T47D (cell line): Measurements from ENCODE around the gene NEGR1.

Source experiments
- DNase-seq, 2 experiments: peaks; one replicate each; pipeline versions ENCODE4 v3.0.0 to v3.0.0-alpha.2; 2011 to 2012; ENCODE audit warnings: low read depth in 1 of 2, low spot score in 1 of 2
- JUND ChIP-seq: IDR thresholded peaks from 2 replicates; pipeline ENCODE4 v1.6.1; 2012; ENCODE audit warnings: low read depth
- in situ Hi-C: cut with HindIII; loops from 2 replicates; pipeline ENCODE4 v1.10.0; 2016; ENCODE audit warnings: low sequenced_read_pairs, low pct_unique_long_range_greater_than_20kb

Gene NEGR1

DNA sequence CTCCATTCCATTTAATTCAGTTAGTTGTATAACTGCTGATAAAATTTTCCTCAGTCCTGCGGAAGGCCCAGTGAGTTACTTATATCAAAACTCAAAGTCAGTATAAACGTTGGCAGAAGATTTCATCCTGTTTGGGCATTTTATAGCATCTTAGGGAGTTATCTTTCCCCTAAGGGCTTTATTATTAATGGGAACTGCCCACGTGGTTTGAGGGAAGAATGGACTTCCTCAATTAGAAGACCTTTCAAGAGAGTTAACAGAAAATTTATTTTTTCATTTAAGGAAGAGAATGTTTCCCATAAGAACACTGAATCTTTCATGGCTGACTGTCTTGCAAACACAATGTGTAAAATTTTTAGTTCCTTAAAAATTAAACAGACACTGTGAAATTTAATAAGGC lies 400.1 kb downstream of the NEGR1 start:
- in situ Hi-C loops = no loop called here
- DNase-seq = no peak
- TF ChIP-seq JUND = no peak

DNA sequence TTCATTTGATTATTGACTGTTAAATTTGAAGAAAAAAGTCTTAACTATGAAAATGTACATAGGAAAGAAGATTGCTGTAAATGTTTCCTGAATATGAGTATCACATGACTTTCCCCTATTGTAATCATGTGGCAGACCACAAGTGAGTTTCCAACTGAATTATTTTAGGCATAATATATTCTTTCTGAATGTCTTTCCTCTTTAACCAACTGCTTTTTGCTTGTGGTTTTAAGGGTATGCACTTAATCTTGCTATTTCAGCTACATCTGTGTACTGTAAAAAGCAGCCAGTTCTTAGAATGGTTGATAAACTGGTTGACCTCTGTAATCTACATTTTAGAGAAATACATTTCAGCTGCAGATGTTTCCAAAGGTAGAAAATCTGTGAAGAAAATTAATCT lies 400.7 kb downstream of the NEGR1 start:
- no peak for DNase-seq
- TF ChIP-seq JUND = no peak
- in situ Hi-C loops = no loop called here

DNA sequence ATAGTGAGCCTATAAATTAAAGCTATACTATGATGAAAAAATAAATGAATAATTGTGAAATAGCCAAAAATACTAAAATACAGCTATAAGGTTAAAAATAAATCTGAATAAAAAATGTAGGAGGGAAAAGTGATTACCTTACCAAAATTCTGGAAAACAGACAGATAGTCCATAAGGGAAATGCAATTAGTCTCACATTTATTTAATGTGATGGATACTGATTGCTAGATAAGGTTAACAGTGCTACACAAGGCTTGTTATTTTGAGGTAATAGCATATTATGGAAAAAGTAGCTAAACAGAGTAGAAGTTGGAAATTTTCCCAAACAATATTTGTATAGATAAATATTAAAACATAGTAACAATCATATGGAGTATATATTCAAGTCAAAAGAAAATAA lies 413.0 kb downstream of the NEGR1 start:
- DNase-seq = no peak
- in situ Hi-C loops = no loop called here

DNA sequence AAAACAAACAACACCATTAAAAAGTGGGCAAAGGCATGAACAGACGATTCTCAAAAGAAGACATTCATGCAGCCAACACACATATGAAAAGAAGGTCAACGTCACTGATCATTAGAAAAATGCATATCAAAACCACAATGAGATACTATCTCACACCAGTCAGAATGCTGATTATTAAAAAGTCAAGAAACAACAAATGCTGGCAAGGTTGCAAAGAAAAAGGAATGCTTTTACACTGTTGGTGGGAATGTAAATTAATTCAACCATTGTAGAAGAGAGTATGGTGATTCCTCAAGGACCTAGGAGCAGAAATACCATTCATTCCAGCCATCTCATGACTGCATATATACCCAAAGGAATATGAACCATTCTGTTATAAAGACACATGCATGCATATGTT lies 419.6 kb downstream of the NEGR1 start:
- TF ChIP-seq JUND = no peak
- no peak for DNase-seq
- in situ Hi-C loops = no loop called here

More for the DNA sequence above, 413.0 kb downstream of the NEGR1 start:
- no peak for TF ChIP-seq JUND

DNA sequence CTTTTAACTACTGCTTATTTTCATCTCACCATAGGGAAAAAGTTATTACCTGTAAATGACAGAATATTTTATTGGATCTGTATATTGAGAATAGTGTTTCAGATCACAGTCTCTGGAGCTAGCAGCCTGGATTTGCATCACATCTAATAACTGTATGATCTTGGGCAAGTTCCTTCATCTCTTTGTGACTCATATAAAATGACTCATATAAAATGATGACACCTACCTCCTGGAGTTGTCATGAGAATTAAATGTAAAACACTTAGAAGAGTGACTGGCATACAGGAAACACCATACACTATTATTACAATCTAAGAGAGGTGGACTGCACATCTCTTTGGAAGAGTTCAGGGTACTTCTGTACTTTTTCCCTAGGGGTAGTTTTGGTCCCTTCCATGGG lies 421.3 kb downstream of the NEGR1 start:
- TF ChIP-seq JUND = no peak
- in situ Hi-C loops = no loop called here
- no peak for DNase-seq

DNA sequence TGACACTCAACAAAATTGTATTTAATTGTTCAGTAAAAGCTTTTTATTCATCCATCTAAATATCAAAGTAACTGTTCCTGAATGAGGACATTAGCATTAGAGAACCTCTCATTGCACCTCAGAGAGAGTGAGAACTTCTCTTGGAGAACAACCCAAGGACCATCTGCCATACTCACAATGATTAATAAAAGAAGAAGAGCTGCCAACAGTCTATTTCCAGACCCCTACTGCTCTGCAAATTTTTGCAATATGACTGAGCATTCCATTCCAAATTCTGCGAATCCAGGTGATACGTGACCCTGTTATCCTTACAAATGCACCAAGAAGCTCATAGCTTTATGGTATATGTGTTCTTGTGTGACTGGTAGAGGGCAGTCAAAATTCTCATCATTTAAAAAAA lies 422.5 kb downstream of the NEGR1 start:
- in situ Hi-C loops = no loop called here
- TF ChIP-seq JUND = no peak
- no peak for DNase-seq

DNA sequence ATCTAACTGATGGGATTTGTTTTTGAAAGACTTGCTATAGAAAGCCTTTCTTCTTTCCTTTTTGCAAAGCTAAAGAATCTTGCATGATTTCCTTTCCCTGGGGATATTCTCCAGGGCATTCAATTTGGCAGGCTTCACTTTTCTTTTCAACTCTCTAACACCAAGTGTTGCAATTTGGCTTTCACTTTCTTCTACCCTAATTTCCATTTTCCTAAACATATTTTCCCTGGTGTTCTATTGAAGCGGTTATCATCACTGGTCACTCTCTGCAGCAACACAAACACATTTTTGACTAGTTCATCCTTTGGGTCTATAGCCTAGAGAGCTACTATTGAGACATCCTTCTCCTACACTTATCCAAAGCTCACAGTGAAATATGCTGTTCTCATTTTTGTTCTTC lies 424.5 kb downstream of the NEGR1 start:
- DNase-seq = no peak
- in situ Hi-C loops = no loop called here
- no peak for TF ChIP-seq JUND

DNA sequence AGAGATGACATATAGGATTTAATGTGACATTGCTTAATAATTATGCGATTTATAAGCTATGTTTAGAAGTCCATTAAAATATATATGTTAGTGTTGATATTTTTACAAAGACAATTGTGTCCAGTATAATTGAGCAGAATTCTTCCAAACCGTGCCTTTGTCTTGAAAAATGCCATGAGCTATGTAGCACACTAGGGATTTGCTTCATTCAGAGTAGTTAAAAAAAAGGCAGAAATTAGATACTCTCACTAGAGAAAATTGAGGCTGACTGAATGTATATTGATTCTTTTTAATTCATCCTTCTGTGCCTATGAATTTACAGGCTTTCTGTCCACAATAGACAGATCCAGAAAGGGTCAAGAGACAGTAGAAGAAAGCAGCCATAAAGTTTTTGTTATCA lies 429.0 kb downstream of the NEGR1 start:
- no peak for TF ChIP-seq JUND
- no peak for DNase-seq
- in situ Hi-C loops = no loop called here

DNA sequence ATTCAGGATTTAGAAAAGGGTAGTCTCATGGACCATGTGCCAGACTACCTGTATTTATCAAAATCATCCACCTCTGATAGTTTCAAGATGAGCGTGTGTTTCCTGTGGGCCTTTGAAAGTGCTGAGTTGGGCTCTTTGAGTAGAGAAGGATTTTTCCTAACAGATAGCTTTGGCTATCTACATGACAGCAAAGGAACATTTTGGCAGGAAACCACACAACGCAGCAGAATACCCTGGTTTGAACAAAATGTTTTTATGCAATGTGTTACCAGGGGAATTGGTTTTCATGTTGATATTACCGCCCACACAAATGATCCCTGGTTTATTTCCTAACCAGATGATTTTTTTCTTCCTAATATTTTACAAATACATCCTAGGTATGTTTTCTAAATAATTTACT lies 431.4 kb downstream of the NEGR1 start:
- DNase-seq = no peak
- TF ChIP-seq JUND = no peak
- in situ Hi-C loops = no loop called here

DNA sequence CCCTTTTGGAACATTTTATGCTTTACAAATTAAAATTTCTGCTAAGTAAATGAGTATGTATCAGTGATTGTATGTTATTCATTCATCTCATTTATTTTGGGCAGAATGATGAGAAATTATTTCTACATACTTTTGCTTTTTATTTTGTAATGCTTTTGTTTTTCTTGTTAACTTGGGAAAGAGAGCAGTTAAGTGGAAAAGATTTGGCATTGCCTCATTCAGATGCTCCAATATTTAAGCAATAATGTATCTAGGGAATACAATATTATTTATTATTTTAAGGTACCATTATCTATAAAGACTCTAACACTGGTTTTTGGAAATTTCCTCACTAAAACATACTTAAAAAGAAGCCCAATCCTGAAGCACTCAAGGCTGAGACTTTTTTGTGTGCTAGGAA lies 431.8 kb downstream of the NEGR1 start:
- no peak for TF ChIP-seq JUND
- no peak for DNase-seq

DNA sequence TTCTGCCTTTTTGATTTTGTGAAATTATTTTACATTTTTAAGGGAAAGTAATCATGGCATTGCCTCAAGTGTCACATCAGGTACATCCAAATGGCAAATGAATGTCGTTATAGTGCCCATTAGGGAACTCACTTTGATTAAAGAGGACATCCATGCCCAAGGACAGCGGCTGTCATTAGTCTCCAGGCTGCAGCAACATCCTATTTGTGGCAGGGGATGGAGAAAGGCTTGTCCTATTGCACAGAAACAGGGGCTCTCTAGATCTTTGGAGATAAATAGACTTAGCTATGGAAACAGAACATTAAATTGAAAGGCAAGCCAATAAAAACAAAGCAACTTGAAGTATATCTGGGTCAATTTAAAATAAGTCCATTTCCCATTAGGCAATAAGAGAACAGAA lies 439.3 kb downstream of the NEGR1 start:
- DNase-seq = no peak
- TF ChIP-seq JUND = no peak
- in situ Hi-C loops = no loop called here

More for the DNA sequence above, 431.8 kb downstream of the NEGR1 start:
- in situ Hi-C loops = no loop called here

DNA sequence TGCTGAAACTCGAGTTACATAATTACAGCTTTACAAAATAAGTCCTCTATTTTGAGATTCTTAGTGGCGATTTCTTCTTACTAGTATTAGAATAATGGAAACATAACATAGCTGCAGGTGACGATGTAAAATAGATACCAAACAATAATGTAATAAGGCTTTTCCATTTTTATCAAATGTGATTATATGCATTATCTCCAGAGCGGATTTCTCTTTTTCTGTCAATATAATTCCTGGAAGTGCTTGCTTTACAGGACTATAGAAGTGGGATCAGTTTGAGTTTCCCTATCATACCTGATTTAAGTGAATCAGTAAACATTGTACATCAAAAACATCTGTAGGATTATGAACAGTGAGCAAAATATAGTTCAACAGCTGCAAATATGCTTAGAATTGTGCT lies 442.5 kb downstream of the NEGR1 start:
- in situ Hi-C loops = no loop called here
- no peak for TF ChIP-seq JUND
- DNase-seq = no peak

DNA sequence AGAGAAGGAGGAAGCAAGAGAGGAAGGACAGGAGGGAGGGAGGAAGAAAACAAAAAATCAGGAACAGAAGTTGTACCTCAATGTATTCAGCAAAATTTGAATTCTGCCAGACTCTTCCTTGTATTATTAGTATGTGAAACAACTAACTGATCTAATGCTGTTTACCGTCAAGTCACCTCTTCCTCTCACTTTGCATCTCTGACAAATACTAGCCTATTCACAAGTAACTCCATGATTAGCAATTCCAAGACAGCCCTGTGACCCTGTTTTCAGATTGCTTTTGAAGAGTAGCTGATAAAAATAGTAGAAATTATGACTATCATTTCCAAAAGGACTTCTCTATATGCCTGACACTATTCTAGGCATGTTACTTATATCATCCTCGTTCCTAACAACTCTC lies 445.4 kb downstream of the NEGR1 start:
- no peak for TF ChIP-seq JUND
- DNase-seq = no peak
- in situ Hi-C loops = no loop called here

DNA sequence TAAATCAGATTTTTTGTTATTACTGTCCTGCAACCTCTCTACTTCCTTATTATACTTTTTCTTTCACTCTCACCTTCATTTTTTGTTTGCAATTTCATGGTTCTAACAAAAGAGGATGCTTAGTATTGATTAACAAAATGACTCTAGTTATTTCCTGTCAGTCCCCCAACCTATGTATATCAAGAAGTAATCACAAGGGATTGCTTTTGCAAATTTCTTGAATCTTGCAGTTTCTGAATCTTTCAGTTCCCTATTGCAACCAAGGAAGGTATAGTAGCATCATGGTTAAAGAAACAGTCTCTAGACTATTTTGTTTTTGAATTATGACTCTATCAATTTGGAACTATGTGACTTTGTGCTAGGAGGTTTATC lies 446.9 kb downstream of the NEGR1 start:
- TF ChIP-seq JUND = no peak
- no peak for DNase-seq
- in situ Hi-C loops = no loop called here

DNA sequence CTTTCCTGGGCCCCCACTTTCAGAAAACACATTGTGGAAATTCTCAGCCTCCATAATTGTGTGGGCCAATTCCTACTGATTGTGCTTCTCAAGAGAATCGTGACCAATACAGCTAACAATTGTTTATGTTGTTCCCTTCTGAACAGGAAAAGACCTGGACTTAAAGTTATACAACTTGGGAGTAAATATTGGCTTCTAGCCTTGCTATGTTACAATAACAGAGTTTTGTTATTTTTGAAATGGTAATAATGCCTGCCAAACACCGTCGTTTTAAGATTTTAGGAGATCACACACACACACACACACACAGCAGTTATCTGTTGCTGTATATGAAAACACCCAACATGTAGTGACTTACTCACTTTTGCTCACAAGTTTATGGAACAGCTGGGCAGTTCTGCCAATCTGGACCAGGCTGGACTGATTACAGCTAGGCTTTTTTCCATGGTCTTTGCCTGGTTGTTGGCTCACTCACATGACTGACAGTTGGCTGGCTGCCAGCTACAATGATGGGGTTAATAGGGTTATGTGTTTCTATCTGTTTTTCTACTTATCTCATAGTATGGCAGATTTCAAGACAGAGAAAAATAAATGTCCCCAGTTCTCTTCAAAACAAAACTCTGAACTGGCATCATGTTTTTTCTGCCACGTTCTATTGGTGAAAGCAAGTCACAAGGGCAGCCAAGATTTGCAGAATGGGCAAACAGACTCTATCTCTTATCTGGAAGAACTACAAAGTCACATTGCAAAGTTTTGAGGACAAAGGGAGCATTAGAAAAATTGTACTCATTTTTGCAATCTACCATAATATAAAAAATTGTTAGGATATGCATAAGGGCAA lies 447.5 kb downstream of the NEGR1 start:
- TF ChIP-seq JUND = no peak
- no peak for DNase-seq
- in situ Hi-C loops = no loop called here
